CD1c-positive myeloid dendritic cell (primary cell): ENCODE results near the gene SCAMP4.
"Not testable (repeated sequence)": the region's sequence is repeated elsewhere in the genome, so short reads cannot be mapped to it uniquely, and the experiment has no call there.

Experiments
- DNase-seq: peaks from one replicate; pipeline ENCODE4 v3.0.0-alpha.2; 2016; ENCODE audit errors: extremely low spot score

The SCAMP4 gene

DNA sequence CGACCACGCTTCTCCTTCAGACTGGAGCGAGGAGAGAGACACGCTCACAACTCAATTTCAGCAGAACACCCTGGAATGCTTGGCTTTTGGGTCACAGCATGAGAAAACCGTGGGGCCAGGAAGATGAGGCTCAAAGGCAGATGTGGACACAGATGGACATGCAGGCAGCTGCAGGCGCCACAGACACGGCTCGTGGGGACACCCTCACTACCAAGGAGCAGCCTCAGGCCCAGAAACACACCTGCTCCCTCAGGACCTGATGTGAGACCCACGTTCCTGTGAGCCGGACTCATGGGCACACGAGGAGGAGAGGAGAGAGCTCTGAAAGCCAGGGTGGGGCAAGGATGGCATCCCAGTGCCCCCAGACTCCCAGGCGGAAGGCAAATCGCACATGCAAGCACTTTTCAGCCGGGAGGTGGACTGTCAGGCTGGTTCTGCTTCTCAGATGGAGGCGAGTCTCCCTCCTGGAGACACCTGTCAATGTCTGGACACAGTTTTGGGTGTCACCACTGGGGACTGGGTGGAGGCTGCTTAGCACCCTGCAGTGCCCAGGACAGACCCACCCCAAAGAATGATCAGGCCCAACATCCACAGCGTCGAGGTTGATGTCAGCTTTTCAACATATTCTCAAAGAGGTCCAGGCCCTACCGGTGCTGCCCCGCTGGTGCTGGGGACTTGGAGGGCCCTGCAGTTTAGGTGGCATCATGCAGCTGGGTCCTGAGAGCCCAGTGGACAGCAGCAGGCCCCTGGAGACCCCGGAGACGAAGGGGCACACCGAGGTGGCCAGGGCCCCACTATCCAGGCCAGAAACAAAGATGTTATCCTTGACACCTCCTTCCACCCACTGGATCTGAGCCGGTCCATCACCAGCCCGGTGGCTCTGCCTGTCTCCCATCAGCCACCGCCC is 22.2 kb upstream of the SCAMP4 start:
- DNase-seq: no peak

DNA sequence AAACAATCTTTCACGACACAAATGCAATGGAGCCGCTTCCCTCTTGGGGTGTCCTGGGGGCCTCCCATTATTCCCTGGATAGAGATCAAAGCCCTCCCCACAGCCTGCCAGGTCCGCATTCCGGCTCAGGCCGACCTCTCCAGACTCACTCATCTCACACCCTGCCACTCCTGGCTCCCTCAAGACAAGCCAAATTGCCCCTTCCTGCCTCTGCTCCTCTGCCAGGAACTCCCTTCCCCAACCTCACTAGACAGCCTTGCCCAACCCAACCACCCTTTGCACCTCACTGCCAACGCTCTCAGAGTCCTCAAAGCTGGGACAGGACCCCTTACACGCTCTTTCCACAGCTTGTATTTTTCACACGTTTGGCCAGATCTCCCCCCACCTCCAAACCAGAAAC is 21.4 kb upstream of the SCAMP4 start:
- no peak for DNase-seq

GRCh38 chr19:1884291-1884718 is 20.9 kb upstream of the SCAMP4 start:
- DNase-seq: peak; percentile 10

DNA sequence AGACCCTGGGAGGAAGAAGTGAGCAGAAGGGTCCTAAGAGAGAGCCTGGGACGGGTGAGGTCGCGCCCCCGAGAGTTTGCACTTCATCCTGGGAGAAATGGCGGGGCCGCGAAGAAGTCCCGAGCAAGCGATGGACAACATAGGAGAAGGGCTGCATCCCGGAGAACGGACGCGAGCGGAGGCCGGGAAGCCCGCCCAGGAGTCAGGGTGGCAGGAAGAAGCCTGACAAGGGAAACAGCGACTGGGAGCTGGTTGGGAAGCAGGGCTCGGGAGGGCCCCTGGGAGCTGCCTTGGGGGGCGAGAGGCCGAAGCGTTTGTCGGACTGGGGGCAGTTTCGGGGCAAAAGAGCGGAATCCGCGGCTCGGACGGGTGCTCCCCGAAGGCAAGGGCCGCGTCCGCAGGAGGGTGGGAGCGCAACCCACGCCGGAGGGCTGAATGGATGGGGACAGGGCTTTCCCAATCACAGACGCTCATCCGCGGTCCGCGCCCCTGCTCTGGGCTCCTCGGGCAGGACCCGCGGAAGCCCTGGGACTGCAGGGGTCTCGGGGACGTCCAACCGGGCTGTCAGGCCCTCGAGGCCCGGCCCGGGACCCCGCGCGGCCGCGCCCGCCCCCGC is 20.4 kb upstream of the SCAMP4 start:
- DNase-seq: no peak

DNA sequence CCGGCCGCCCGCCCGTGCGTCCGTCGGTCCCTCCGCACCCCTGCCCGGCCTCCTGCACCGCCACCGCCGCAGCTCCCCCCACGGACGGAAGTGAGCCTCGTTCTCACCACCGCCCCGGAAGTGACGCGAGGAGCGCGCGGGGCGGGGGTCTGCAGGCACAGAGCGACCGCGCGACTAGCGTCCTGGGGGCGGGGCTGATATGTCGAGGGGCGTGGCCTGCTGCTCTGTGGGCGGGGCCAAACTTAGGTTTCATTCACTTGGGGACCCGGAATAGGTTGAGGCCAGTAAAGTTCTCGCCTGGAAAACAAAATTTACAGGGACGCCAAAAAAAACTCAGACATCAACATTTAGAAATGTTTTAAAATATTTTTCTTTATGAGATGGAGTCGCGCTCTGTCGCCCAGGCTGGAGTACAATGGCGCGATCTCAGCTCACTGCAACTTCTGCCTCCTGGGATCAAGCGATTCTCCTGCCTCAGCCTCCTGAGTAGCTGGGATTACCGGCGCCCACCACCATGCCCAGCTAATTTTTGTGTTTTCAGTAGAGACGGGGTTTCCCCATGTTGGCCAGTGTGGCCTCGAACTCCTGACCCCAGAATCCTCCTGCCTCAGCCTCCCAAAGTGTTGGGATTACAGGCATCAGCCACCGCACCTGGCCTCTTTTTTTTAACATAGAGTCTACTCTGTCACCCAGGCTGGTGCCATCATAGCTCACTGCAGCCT is 19.6 kb upstream of the SCAMP4 start, which contains the start of gene ABHD17A:
TSS of gene ABHD17A (minus strand) at position 99 of the 722 bp plus-strand sequence. CDS start 3,930 bp downstream, outside the sequence.
- DNase-seq: peak; percentile 99

- DNase-seq: not testable (repeated sequence)
These were observed 18.8 kb upstream of the SCAMP4 start for GRCh38 chr19:1886360-1886759.

DNA sequence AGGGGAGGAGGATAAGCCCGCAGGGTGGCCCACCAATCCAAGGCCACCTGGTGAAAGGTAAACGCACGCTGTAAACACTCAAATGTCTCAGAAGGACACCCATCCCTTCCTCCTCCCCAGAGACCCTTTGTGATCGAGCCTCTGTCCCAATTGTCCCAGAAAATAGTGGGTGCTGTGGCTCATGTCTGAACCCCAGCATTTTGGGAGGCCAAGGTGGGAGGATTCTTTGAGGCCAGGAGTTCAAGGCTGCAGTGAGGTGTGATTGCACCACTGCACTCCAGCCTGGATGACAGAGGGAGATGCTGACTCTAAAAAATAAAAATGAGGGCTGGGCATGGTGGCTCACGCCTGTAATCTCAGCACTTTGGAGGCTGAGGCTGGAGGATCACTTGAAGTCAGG is 16.8 kb upstream of the SCAMP4 start:
- DNase-seq: no peak

DNA sequence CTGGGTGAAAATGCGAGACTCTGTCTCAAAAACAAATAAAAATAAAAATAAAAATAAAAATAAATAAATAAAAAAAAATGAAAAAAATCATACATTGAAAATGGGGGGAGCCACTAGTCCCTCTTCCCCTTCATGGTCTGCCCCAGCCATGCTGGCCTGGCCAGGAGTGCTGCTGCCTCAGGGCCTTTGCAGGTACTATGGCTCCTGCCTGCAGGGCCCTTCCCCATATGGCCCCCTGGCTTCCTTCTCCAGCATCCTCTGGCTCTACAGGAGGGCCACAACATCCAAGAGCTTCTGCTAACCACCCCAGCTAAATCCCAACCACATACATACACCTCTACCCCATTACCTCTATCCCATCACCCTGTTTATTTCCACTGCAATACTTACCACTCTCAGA is 15.3 kb upstream of the SCAMP4 start:
- no peak for DNase-seq

DNA sequence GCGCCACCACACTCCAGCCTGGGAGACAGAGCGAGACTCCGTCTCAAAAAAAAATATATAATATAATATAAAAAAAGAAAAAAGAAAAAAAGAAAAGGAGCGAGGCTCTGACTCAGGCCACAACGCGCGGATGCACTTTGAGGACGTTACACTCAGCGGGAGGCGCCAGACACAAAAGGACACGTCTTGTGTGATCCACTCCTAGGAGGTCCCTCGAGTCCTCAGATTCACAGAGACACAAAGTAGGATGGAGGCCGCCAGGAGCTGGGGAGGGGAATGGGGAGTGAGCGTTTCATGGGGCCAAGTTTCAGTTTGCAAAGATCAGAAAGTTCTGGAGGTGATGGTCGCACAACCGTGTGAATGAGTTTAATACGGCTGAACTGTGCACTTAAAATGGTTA is 11.4 kb upstream of the SCAMP4 start:
- DNase-seq: no peak

DNA sequence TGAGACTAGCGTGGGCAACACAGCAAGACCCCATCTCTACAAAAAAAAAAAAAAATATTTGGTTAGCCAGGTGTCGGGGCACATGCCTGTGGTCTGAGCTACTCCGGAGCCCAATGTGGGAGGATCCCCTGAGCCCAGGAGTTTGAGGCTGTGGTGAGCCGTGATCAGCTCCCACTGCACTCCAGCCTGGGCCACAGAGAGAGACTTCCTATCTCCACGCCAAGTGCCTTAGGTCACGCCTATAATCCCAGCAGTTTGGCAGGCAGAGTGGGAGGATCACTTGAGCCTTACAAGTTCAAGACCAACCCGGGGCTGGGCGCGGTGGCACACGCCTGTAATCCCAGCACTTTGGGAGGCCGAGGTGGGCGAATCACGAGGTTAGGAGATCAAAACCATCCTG is 8.7 kb upstream of the SCAMP4 start:
- DNase-seq: peak; percentile 44

GRCh38 chr19:1901940-1902404 is 3.2 kb upstream of the SCAMP4 start:
- peak; percentile 97 for DNase-seq

DNA sequence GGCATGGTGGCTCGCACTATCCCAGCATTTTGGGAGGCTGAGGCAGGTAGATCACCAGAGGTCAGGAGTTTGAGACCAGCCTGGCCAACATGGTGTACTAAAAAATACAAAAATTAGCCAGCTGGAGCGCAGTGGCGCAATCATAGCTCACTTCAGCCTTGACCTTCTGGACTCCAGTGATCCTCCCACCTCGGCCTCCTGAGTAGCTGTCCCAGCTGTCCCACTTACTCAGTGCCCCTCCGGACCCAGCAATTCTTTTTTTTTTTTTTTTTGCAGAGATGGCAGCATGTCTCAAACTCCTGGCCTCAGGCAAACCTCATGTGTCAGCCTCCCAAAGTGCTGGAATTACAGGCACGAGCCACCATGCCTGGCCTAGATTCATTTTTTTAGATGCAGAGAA is 2.3 kb upstream of the SCAMP4 start:
- peak; percentile 28 for DNase-seq

- no peak for DNase-seq
These were observed 414 bp upstream of the SCAMP4 start for GRCh38 chr19:1904860-1905109.

- no peak for DNase-seq
These were observed 720 bp downstream of the SCAMP4 start for GRCh38 chr19:1905863-1906375.

- DNase-seq: no peak
These were observed 1.9 kb downstream of the SCAMP4 start for GRCh38 chr19:1906985-1907562.

DNA sequence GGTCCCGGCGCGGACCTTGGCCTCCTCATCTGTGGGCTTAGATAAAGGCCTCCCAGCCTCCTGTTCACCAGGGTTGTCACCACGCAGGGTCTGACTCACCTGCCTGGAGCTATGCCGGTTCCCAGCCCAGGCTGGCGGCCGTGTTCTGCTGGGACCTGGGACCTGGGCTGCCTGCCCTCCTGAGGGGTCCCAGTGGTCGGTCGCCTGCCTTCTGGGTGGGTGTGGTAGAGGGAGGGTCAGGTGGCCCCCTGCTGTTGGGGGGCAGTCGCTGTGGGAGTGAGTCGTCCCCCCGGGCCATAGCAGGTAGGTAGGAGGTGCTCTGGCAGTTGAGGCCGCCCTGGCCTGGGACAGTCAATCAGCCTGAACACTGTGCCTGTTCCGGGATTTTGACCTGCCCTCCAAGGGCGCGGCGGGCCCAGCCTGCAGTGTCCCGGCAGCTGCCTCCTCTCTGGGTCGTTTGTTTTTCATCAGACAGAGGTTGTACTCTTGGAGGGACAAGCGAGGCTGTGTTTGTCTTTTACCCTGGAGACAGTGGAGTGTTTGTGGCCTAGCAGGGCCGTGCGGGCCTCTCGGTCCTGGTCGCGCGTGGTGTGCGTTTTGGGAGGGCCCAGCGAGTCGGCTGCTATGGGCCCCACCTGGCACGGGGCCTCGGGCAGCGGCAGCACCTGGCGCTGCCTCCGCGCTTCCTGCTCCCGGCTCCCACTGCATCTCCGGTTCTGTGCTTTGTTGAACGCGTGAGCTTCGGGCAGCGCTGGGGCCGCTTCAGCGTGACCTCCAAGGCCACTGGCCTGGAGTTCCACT is 2.6 kb downstream of the SCAMP4 start:
- DNase-seq: no peak

GRCh38 chr19:1908364-1908678 is 3.1 kb downstream of the SCAMP4 start:
- no peak for DNase-seq

- no peak for DNase-seq
These were observed 4.5 kb downstream of the SCAMP4 start for GRCh38 chr19:1909761-1910080.

DNA sequence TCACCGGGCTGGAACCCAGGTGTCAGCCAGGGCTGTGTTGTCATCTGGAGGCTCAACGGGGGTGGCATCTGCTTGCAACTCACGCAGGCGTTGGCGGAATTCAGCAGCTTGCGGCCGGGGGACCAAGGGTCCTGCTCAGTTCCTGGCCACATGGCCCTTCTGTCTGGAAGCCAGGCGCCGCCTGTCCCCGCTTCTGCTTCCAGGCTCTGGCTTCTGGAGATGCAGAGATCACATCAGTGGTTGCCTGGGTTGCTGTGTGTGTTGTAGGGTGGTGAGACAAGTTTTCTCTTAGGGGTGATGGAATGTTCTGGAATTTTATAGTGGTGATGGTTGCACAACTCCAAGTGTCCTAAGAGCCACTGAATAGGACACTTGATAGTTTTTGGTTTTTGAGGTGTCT is 5.0 kb downstream of the SCAMP4 start:
- no peak for DNase-seq

- no peak for DNase-seq
These were observed 5.9 kb downstream of the SCAMP4 start for GRCh38 chr19:1911098-1911497.

GRCh38 chr19:1911995-1912394 is 6.8 kb downstream of the SCAMP4 start:
- no peak for DNase-seq
